GM20000 (cell line): ENCODE data around the gene TMEM273.

Experiments used
- DNase-seq: peaks from one replicate; pipeline ENCODE4 v3.0.0; 2012; ENCODE audit warnings: low spot score
- TF ChIP-seq, protein P1 (sequence below): IDR thresholded peaks from 2 replicates; pipeline ENCODE4 v1.5.1; 2012; ENCODE audit warnings: mild to moderate bottlenecking, control low read depth; ENCODE audit errors: extremely low read depth, missing control alignments

TMEM273 gene

DNA sequence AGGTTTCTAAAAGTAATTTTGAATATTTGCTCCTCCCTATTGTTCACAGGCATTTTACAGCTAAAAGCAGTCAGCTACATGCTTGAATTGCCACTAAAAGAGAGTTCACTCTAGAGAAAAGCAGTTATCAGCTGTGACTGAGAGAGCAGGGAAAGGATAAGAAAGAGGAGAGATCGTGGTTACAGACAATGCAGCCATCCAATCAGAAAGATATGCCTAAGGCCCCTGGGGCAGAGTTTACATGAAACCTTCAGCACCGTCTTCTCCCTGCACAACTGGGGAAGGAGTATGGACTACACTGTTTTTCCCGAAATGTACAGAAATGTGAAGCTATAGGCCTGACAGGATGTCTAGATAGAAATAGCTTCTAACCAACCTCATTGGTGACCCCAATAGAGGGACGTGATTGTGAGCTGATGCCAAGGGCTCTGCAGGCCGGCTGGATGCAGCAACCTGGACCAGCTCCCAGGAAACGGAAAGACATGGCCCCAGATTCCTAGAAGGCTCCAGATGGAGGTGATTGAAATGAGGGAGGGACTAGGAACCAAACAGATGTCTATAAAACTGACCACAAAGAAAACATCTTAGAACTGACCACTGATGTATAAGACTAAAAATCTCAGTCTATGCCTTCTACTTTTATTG, 69.6 kb downstream of the TMEM273 start:
- DNase-seq = no peak
- TF ChIP-seq, protein P1, sequence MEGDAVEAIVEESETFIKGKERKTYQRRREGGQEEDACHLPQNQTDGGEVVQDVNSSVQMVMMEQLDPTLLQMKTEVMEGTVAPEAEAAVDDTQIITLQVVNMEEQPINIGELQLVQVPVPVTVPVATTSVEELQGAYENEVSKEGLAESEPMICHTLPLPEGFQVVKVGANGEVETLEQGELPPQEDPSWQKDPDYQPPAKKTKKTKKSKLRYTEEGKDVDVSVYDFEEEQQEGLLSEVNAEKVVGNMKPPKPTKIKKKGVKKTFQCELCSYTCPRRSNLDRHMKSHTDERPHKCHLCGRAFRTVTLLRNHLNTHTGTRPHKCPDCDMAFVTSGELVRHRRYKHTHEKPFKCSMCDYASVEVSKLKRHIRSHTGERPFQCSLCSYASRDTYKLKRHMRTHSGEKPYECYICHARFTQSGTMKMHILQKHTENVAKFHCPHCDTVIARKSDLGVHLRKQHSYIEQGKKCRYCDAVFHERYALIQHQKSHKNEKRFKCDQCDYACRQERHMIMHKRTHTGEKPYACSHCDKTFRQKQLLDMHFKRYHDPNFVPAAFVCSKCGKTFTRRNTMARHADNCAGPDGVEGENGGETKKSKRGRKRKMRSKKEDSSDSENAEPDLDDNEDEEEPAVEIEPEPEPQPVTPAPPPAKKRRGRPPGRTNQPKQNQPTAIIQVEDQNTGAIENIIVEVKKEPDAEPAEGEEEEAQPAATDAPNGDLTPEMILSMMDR = no peak

DNA sequence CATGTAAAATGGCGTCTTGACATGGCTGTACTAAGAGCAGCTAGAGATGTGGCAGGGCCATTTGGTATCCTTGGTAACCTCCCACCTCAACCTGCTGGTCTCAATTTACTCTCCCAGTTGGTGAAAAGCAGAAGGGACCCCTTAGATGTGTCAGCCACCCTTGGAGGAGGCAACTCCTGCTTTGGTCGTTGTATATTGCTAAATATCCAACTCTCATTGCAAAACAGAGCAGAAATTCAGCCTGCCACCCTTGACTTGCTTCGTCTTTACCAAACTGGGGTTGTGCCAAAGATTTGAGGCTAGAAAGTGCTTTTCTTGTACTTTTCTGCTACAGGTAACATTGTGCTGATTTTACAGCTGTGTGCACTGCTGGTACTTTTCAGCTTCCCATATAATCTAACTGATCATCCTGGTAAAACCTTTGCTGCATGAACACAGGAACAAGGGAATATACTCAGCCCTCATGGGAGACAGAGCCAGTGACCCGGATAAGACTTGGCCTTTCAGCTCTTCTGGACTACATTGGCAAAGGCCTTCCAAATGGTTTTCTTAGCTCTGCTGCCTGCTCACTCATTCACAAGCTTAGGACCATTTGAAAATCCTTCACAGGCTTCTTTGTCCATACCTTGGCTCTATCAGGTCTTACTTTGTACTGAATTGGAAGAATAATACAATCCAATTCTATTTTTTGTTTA, 70.7 kb downstream of the TMEM273 start:
- TF ChIP-seq, protein P1 = no peak
- DNase-seq = no peak

DNA sequence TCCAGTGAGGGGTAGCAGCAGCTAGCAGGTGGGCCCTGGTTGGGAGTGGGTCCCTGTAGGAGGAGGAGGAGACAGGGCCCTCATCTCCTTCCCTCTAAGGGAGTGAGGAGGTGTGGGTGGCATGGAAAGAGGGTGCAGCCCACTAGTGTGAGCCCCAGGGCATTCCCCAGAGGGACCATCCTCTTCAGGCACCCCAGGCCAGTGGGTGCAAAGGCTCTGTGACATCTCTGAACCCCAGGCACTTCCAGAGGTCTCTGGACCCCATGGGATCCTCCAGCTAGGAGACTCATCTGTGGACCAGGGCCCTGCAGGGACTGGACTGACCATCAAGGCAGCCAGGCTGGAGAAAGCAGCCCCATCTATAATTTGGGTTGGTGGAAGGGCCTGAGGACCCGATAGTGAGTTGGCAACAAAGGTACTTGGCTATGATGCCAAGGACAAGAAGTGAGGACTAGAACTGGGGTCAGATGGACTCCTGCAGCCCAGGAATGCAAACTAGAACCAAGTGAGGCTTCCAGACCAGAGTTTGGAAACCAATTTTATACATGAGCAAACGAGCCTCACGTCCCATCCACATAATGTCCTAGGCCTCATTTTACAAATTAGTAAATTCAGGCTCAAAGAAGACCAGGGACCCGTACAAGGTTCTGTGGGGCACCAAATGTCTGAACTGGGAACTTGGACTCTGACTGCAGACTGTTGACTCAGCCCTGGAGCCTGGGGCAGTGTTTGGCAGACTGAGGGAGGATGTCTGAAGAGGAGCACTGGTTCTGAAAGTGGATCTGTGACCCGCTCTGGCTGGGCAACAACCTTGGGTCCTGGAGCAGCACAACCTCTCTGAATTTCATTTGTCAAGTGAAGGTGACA, 71.4 kb downstream of the TMEM273 start:
- TF ChIP-seq, protein P1 = no peak
- DNase-seq = no peak

DNA sequence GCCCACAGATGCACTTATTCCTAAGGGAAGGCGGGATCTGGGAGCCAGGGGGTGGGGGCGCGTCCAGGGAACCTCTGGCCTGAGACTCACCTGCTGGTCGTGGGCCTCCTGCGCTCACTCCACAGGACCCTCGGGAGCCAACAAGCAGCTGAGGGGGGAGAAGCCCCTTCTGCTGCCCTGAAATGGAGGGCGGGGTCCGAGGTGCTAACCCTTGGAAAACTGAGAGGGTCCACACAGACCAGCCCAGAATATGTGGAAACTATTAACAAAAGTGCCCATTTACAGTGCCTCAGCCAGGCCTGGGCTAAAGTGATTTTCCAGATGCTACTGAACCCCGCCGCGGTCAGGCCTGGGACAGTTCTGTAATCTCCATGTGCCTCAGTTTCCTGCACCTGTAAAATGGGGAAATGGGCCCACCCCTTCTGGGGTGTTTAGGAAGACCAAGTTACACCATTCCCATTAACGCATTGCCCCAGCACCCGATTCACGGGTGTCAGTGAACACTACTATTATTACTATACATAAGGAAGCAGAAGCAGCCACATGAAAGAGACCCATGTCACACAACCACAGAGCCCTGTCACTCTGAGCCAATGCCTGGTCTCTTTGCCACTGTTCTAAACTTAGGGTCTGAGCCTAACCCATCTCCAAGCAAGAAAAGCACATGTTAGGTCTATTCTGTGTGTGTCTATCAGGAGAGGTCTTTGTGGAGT, 72.2 kb downstream of the TMEM273 start:
- no peak for DNase-seq

DNA sequence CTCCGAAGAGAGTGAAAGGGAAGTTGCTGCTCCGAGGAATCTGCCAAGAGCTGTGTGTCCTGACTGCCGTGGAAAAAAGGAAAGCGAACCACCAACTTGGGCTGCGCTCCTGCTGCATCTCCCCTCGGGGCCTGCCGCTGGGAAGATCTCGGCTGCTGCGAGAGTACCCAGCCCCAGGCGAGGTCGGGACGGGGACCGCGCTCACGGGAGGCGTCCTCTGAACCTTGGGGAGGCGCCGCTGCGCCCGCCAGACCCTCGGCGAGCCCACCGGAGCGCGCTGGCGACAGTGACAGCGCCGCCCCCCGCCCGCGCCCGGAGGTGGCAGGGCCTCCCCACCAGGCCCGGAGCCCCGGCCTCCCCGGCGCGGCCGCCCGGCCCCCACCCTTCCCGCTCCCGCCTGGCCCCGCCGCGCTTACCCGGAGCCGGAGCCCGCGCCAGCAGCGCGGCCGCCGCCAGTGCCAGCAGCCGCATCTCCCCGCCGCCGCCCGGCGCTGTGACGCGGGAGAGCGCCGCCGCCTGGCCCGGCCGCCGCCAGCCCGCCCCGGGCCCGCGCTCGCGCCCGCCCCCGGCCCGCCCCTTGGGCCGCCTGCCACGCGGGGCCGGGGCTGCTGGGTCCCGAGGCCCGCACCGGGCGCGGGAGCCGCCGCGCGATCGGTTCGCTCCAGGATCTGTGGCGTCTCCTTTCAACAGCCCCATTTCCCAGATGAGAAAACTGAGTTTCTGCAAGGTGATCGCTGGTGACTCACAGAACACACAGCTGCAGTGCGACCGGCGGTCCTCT, 73.0 kb downstream of the TMEM273 start, which contains the start of gene VSTM4:
Gene VSTM4, minus strand, starts transcription at position 508 of the 781 bp plus-strand sequence. Its CDS starts 37 bp downstream, at position 471.
- TF ChIP-seq, protein P1 = no peak
- DNase-seq = peak; percentile 71

More for the DNA sequence above, 72.2 kb downstream of the TMEM273 start:
- TF ChIP-seq, protein P1 = no peak

DNA sequence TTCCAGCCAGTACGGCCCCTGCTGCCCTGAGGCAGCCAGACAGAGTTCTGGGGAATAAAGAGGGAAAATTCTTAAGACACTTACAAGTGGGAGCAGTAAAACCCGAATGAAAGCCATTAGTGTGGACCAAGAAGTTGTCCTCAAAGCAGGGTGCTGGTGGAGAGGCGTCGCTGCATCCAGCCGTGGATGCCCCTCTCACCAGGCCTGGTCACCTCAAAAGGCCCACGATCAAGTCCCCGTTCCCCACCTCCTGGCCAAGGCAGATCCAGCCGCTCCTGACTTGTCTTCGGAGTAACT, 73.5 kb downstream of the TMEM273 start:
- TF ChIP-seq, protein P1 = no peak
- no peak for DNase-seq
